HepG2 (cell line): ENCODE data around the gene SFTA2. TPM values are rescaled to one million over a fixed set of nuclear protein-coding genes. Genes with fewer than 3 reads are reported as not detected.

Experiments
- EEA1 ChIP-seq: sonication (generic); formaldehyde crosslinking; IDR thresholded peaks from 2 replicates; pipeline ENCODE4 v1.5.1; 2020; ENCODE audit warnings: mild to moderate bottlenecking, missing genetic modification reagents, borderline replicate concordance
- LBX2 ChIP-seq: sonication (generic); formaldehyde crosslinking; IDR thresholded peaks from 2 replicates; pipeline ENCODE4 v1.5.0; 2020; ENCODE audit warnings: missing genetic modification reagents, mild to moderate bottlenecking, borderline replicate concordance
- NRL ChIP-seq: sonication (generic); formaldehyde crosslinking; IDR thresholded peaks from 2 replicates; pipeline ENCODE4 v1.5.0; 2020; ENCODE audit warnings: missing genetic modification reagents, mild to moderate bottlenecking, moderate library complexity, borderline replicate concordance
- PAWR ChIP-seq: sonication (generic); formaldehyde crosslinking; IDR thresholded peaks from 2 replicates; pipeline ENCODE4 v1.4.0; 2020; ENCODE audit warnings: missing genetic modification reagents, mild to moderate bottlenecking, borderline replicate concordance
- SPEN ChIP-seq: sonication (generic); formaldehyde crosslinking; IDR thresholded peaks from 2 replicates; pipeline ENCODE4 v1.5.1; 2020; ENCODE audit warnings: low read depth, mild to moderate bottlenecking, missing genetic modification reagents
- SYNCRIP ChIP-seq: fragments of 200-400 bp; formaldehyde crosslinking; IDR thresholded peaks from 2 replicates; pipeline ENCODE4 v1.6.1; 2018; ENCODE audit warnings: mild to moderate bottlenecking, low read depth, low read length; ENCODE audit not compliant: insufficient read depth
- U2AF1 ChIP-seq: fragments of 200-400 bp; formaldehyde crosslinking; optimal IDR thresholded peaks from 2 replicates; pipeline ENCODE3; 2017; ENCODE audit warnings: mild to moderate bottlenecking, low read depth, low read length
- ZBTB33 ChIP-seq: sonication (generic); formaldehyde crosslinking; IDR thresholded peaks from 2 replicates; pipeline ENCODE4 v1.4.0; 2020; ENCODE audit warnings: missing genetic modification reagents
- ZNF224 ChIP-seq: sonication (generic); formaldehyde crosslinking; IDR thresholded peaks from 2 replicates; pipeline ENCODE4 v1.5.0; 2020; ENCODE audit warnings: mild to moderate bottlenecking, missing genetic modification reagents
- ZNF296 ChIP-seq: sonication (generic); formaldehyde crosslinking; conservative IDR thresholded peaks from 2 replicates; pipeline ENCODE4 v1.5.0; 2020; ENCODE audit warnings: mild to moderate bottlenecking, missing genetic modification reagents
- ZNF432 ChIP-seq: sonication (generic); formaldehyde crosslinking; IDR thresholded peaks from 2 replicates; pipeline ENCODE4 v1.5.0; 2020; ENCODE audit warnings: missing genetic modification reagents, mild to moderate bottlenecking, borderline replicate concordance
- ZNF558 ChIP-seq: sonication (generic); formaldehyde crosslinking; IDR thresholded peaks from 2 replicates; pipeline ENCODE4 v1.9.0; 2022; ENCODE audit warnings: mild to moderate bottlenecking, missing genetic modification reagents, borderline replicate concordance
- ZNF564 ChIP-seq: sonication (generic); formaldehyde crosslinking; IDR thresholded peaks from 2 replicates; pipeline ENCODE4 v1.8.1; 2023; ENCODE audit warnings: mild to moderate bottlenecking, missing genetic modification reagents
- ZNF589 ChIP-seq: sonication (generic); formaldehyde crosslinking; conservative IDR thresholded peaks from 2 replicates; pipeline ENCODE4 v1.8.0; 2022; ENCODE audit warnings: mild to moderate bottlenecking, moderate library complexity, missing genetic modification reagents
- polyA plus RNA-seq, 8 experiments: library from polyadenylated mRNA; depleted of rRNA in 3 of 8; stranded (reverse) in 7 of 8; unstranded in 1 of 8; fragments of >200 nt; fragmentation: Illumina TruSeq in 4 of 8; extraction: Trizol in 4 of 8; gene quantifications; 2 replicates each; pipeline versions ENCODE4 v1.2.1 to v1.2.3, GENCODE V29; 2011 to 2016; ENCODE audit warnings: low read depth in 4 of 8, missing spikeins in 1 of 8, mixed read lengths in 1 of 8; ENCODE audit not compliant: insufficient read depth in 1 of 8
- total RNA-seq, 5 experiments: library from RNA; depleted of rRNA; stranded (reverse); fragments of >200 nt; fragmentation: Illumina TruSeq; extraction: Trizol; gene quantifications; 2 replicates each; pipeline ENCODE4 v1.2.3, GENCODE V29; 2016; ENCODE audit warnings: low read depth in 1 of 5
- TF ChIP-seq, protein P1 (sequence below): sonication (generic); formaldehyde crosslinking; IDR thresholded peaks from 2 replicates; pipeline ENCODE4 v1.4.0; 2020; ENCODE audit warnings: mild to moderate bottlenecking, low read depth, missing genetic modification reagents
- TF ChIP-seq, protein P2 (sequence below): sonication (generic); formaldehyde crosslinking; IDR thresholded peaks from 2 replicates; pipeline ENCODE4 v1.5.1; 2020; ENCODE audit warnings: mild to moderate bottlenecking, missing genetic modification reagents

Gene SFTA2
- total and polyA plus RNA-seq, 2 of the 13 experiments (the other 11 are each of a cell fraction or from before 2014, with no cell fraction given): not detected

DNA sequence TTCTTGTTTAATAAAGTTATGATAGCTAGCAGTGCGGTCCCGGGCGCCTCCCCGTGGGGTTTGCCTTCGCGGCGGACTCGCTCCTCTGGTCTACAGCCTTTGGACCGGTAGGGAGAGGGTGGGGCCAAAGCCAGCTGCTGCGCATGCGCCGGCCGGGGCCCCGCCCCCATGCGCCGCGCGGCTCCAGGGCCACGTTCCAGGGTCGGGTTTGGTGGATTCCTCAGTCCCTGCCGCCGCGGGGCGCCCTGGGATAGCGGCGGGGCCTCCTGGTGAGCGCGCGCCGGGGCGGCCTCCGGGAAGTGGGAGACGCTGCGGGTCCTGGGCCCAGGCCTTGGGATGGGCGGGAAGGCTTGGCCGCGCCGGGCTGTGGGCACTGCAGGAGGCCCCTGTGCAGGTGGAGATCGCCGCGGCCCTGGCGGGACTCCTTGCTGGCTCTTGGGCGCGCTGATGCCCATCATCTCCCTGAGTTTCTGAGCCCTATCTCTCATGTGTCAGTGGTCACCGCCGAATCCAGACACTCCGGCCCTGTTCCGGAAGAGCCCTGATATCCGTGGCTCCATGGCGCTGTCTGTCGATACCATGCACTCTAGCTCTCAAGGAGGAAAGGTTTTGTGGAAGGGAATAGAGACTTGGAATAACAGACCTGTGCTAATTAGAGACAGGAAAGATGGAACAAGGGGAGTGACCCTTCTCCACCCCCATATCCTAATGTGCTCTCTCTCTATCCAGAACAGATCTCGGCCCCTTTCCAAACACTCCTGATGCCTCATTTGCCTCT is 17.7 kb downstream of the SFTA2 start, which contains the start of gene VARS2 (continued):
- TF ChIP-seq, protein P1, sequence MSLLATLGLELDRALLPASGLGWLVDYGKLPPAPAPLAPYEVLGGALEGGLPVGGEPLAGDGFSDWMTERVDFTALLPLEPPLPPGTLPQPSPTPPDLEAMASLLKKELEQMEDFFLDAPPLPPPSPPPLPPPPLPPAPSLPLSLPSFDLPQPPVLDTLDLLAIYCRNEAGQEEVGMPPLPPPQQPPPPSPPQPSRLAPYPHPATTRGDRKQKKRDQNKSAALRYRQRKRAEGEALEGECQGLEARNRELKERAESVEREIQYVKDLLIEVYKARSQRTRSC: 0 out of 2 replicates have a peak, but pooled peaks have one; percentile 72
- TF ChIP-seq NRL (CRISPR knock-in tag) (0 out of 2 replicates have a peak, but pooled peaks have one; percentile 40), PAWR (peak; percentile 85; the same call in 1 of the 2 replicates), ZNF296 (CRISPR knock-in tag) (peak; percentile 80), SYNCRIP (no peak), ZNF589 (CRISPR knock-in tag) (peak; percentile 95), U2AF1 (peak; percentile 51), EEA1 (CRISPR knock-in tag) (peak; percentile 93), SPEN (CRISPR knock-in tag) (peak; percentile 100), ZNF558 (CRISPR knock-in tag) (no peak; the same call in 1 of the 2 replicates), ZBTB33 (CRISPR knock-in tag) (no peak), LBX2 (peak; percentile 36; the same call in 1 of the 2 replicates), ZNF224 (CRISPR knock-in tag) (no peak; the same call in 1 of the 2 replicates), ZNF432 (CRISPR knock-in tag) (no peak), ZNF564 (CRISPR knock-in tag) (peak; percentile 96)
- TF ChIP-seq, protein P2, sequence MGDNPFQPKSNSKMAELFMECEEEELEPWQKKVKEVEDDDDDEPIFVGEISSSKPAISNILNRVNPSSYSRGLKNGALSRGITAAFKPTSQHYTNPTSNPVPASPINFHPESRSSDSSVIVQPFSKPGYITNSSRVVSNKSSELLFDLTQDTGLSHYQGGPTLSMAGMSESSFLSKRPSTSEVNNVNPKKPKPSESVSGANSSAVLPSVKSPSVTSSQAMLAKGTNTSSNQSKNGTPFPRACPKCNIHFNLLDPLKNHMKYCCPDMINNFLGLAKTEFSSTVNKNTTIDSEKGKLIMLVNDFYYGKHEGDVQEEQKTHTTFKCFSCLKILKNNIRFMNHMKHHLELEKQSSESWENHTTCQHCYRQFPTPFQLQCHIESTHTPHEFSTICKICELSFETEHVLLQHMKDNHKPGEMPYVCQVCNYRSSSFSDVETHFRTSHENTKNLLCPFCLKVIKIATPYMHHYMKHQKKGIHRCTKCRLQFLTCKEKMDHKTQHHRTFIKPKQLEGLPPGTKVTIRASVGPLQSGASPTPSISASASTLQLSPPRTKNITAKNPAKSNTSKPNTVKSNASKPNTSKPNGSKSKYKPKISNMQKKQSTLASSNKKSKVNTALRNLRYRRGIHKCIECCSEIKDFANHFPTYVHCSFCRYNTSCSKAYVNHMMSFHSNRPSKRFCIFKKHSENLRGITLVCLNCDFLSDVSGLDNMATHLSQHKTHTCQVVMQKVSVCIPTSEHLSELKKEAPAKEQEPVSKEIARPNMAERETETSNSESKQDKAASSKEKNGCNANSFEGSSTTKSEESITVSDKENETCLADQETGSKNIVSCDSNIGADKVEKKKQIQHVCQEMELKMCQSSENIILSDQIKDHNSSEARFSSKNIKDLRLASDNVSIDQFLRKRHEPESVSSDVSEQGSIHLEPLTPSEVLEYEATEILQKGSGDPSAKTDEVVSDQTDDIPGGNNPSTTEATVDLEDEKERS (CRISPR knock-in tag): peak; percentile 82; the same call in 1 of the 2 replicates
